HCT116 (cell line): ENCODE results near the gene KCNJ4. TPM values are rescaled to one million over a fixed set of nuclear protein-coding genes. Genes with fewer than 3 reads are reported as not detected.

Source experiments
- ATAC-seq: fragments of 200-7000 bp; cut with Tn5 transposase; 2 replicates; pipeline ENCODE4 v1.9.1; 2020; ENCODE audit warnings: mild to moderate bottlenecking, moderate library complexity
- BruUV-seq: library from RNA; stranded (reverse); fragments of 400-500 nt; replicated peaks from 2 replicates; lab custom pipeline; 2021; lab: Mats Ljungman, UMichigan
- CTCF ChIA-PET: fragments of 300-600 bp; sonication (Branson Sonifier 250); formaldehyde crosslinking; loops from one replicate; lab custom pipeline; 2021; ENCODE audit warnings: antibody characterized with exemption; lab: Charles Lee
- POLR2A ChIA-PET: fragments of 300-600, 350-600 bp; sonication (Branson Sonifier 250); formaldehyde crosslinking; loops from one replicate; lab custom pipeline; 2021; ENCODE audit warnings: antibody characterized with exemption; lab: Charles Lee
- RAD21 ChIA-PET, 2 experiments: fragments of 300-600 bp; sonication (Branson Sonifier 250); formaldehyde crosslinking; loops; one replicate each; lab custom pipeline; 2023; ENCODE audit warnings: low total read pairs in 2 of 2; ENCODE audit not compliant: uncharacterized antibody in 2 of 2, unreplicated experiment in 2 of 2, low non-redundant PET in 1 of 2; lab: Charles Lee
- DNase-seq: peaks from one replicate; pipeline ENCODE4 v3.0.0-alpha.2; 2010; ENCODE audit warnings: low read depth, low spot score
- H2AFZ ChIP-seq: fragments of 200-600 bp; shearing (Covaris generic), sonication (generic); 2 replicates; pipeline ENCODE4 v1.6.1; 2017; ENCODE audit warnings: low read depth, mixed run types, mixed read lengths, antibody characterized with exemption, low read length; ENCODE audit not compliant: poor library complexity, severe bottlenecking
- H3K27ac ChIP-seq: 2 replicates; pipeline ENCODE4 v1.5.1; 2012; ENCODE audit warnings: low read depth, low read length
- H3K27me3 ChIP-seq: fragments of 200-600 bp; sonication (generic); 2 replicates; pipeline ENCODE4 v1.6.1; 2016; ENCODE audit warnings: mixed run types, low read length, mixed read lengths; ENCODE audit not compliant: insufficient read depth
- H3K36me3 ChIP-seq, 2 experiments: fragments of 200-500 bp in 1 of 2; fragments of 200-600 bp in 1 of 2; sonication (Bioruptor generic) in 1 of 2; sonication (generic) in 1 of 2; 2 replicates each; pipeline versions ENCODE4 v1.5.1 to v1.6.1; 2014 to 2016; ENCODE audit warnings: low read length in 2 of 2, inconsistent platforms in 1 of 2, mixed read lengths in 1 of 2, mixed run types in 1 of 2; ENCODE audit not compliant: insufficient read depth in 2 of 2, control insufficient read depth in 1 of 2
- H3K4me1 ChIP-seq, 2 experiments: fragments of 200-600 bp in 1 of 2; sonication (generic) in 1 of 2; 2 replicates each; pipeline versions ENCODE4 v1.5.1 to v1.6.1; 2012 to 2017; ENCODE audit warnings: low read length in 2 of 2, inconsistent platforms in 1 of 2, mild to moderate bottlenecking in 1 of 2, mixed read lengths in 1 of 2, mixed run types in 1 of 2, moderate library complexity in 1 of 2; ENCODE audit not compliant: insufficient read depth in 2 of 2, control insufficient read depth in 1 of 2
- H3K4me2 ChIP-seq: fragments of 200-600 bp; sonication (generic); 2 replicates; pipeline ENCODE4 v1.6.1; 2017; ENCODE audit warnings: mixed run types, low read length, mixed read lengths
- H3K4me3 ChIP-seq, 2 experiments: fragments of 200-600 bp in 1 of 2; sonication (generic) in 1 of 2; replicated peaks in 1 of 2; 2 replicates each; pipeline ENCODE4 v1.5.1; 2011 to 2016; ENCODE audit warnings: low read length in 2 of 2, control low read depth in 1 of 2, low read depth in 1 of 2, mild to moderate bottlenecking in 1 of 2, mixed read lengths in 1 of 2, mixed run types in 1 of 2
- H3K79me2 ChIP-seq: fragments of 200-600 bp; sonication (generic); 2 replicates; pipeline ENCODE4 v1.6.1; 2017; ENCODE audit warnings: mild to moderate bottlenecking, mixed run types, low read length, moderate library complexity, mixed read lengths; ENCODE audit not compliant: insufficient read depth
- H3K9ac ChIP-seq: fragments of 200-600 bp; sonication (generic); 2 replicates; pipeline ENCODE4 v1.6.1; 2016; ENCODE audit warnings: low read length, mixed read lengths
- H3K9me2 ChIP-seq: fragments of 200-600 bp; sonication (generic), shearing (Covaris generic); 2 replicates; pipeline ENCODE4 v1.6.1; 2017; ENCODE audit warnings: mixed run types, mild to moderate bottlenecking, moderate library complexity; ENCODE audit not compliant: insufficient read depth
- H3K9me3 ChIP-seq, 2 experiments: fragments of 200-500 bp in 1 of 2; fragments of 200-600 bp in 1 of 2; sonication (Bioruptor generic) in 1 of 2; sonication (generic) in 1 of 2; 2 replicates each; pipeline ENCODE4 v1.6.1; 2014 to 2017; ENCODE audit warnings: low read length in 2 of 2, mixed read lengths in 2 of 2, inconsistent platforms in 1 of 2, low read depth in 1 of 2, mild to moderate bottlenecking in 1 of 2, mixed run types in 1 of 2, moderate library complexity in 1 of 2; ENCODE audit not compliant: control insufficient read depth in 1 of 2, insufficient read depth in 1 of 2
- H4K20me1 ChIP-seq: fragments of 200-600 bp; sonication (generic), shearing (Covaris generic); 2 replicates; pipeline ENCODE4 v1.6.1; 2017; ENCODE audit warnings: mixed run types, mild to moderate bottlenecking, moderate library complexity; ENCODE audit not compliant: insufficient read depth
- CEBPB ChIP-seq: IDR thresholded peaks from 2 replicates; pipeline ENCODE4 v1.6.1; 2012; ENCODE audit warnings: low read depth
- EGR1 ChIP-seq: IDR thresholded peaks from 2 replicates; pipeline ENCODE4 v1.6.1; 2012; ENCODE audit warnings: low read depth
- ELF1 ChIP-seq: IDR thresholded peaks from 2 replicates; pipeline ENCODE4 v1.6.1; 2012; ENCODE audit warnings: low read depth, borderline replicate concordance
- EZH2 ChIP-seq: fragments of 200-600 bp; sonication (generic); IDR thresholded peaks from 2 replicates; pipeline ENCODE4 v1.6.1; 2017; ENCODE audit warnings: antibody characterized with exemption, mixed run types
- FOSL1 ChIP-seq: IDR thresholded peaks from 2 replicates; pipeline ENCODE4 v1.6.1; 2012; ENCODE audit warnings: low read depth
- SIN3A ChIP-seq: IDR thresholded peaks from 2 replicates; pipeline ENCODE4 v1.6.1; 2012; ENCODE audit warnings: low read depth
- SP1 ChIP-seq: IDR thresholded peaks from 2 replicates; pipeline ENCODE4 v1.6.1; 2012; ENCODE audit warnings: low read depth
- SRF ChIP-seq: IDR thresholded peaks from 2 replicates; pipeline ENCODE4 v1.6.1; 2012; ENCODE audit warnings: low read depth
- TCF7L2 ChIP-seq: IDR thresholded peaks from 2 replicates; pipeline ENCODE4 v1.7.0; 2011; ENCODE audit warnings: borderline replicate concordance, inconsistent platforms; ENCODE audit not compliant: insufficient read depth, insufficient read length; ENCODE audit errors: extremely low read depth
- intact Hi-C: fragments of 100-400 bp; cut with micrococcal nuclease; formaldehyde crosslinking; loops from 2 replicates; pipeline ENCODE4 v1.10.0; 2022
- total RNA-seq: library from RNA; stranded (reverse); gene quantifications from one replicate; pipeline ENCODE4 v1.2.1, GENCODE V29; 2021; ENCODE audit not compliant: unreplicated experiment
- TF ChIP-seq, protein P1 (sequence below): IDR thresholded peaks from 2 replicates; pipeline ENCODE4 v1.6.1; 2011; ENCODE audit warnings: mild to moderate bottlenecking, low read length, moderate library complexity; ENCODE audit not compliant: insufficient replicate concordance; ENCODE audit errors: extremely low read depth

Gene KCNJ4
- total RNA-seq, 1 experiment from 2014 or later, result not detected

DNA sequence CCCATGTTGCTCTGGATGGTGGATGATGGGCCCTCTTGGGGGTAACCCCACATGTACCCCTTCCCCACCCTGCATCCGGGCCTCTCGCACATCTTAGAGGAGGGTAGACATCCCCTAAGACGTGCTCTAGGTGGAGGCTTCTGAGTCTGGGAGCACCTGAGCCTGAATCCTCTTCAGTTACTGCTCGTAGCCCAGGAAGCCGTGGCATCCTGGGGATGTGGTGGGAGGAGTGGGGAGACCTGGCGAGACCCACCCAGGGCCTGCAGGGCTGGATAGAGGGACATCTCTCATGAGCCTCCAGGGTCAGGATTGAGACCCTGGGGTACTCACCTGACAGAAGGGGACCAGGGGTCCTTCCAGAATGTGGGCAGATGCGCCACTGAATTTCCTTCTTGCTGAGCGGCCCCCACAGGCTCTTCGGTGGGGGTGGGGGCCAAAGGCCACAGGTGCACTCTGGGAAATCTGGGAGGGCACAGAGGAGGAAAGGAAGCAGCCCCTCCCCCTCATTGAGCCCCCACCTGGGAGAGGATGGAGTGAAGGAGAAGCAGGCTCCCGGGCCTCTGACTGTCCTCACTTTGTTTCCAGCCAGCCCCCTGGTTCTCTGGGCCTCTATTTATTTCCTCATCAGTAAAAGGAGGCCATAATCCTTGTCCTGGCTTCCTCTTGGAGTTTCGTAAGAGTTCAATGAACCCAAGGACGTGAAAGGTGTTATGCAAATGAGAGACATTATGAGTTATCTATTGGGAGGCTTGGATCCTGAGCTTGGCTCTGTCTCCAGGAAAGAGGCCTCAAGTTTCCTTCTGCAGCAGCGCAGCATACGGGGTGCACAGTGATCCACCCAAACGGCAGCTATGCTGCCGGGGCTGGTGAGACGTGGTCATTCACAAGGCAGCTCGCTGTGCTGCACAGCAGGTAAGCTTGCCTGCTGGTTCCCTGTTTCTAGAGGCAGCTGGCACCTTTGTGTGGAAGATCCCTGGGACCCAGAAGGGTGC lies 31.2 kb downstream of the KCNJ4 start:
- POLR2A ChIA-PET, result no interaction called here
- H3K79me2 ChIP-seq, result no peaks in the 10 kb centered on the region
- CTCF ChIA-PET, result interaction anchor here (1.9 kb wide), 1 partner anchor 11 kb away, joined by 5 read pairs; no protein-coding TSS in a partner anchor
- no peaks in the 10 kb centered on the region for H3K9me2 ChIP-seq
- no peak overlapping the region for H3K4me2 ChIP-seq
- H3K9ac ChIP-seq, result no peak overlapping the region
- H3K4me3 ChIP-seq, result no peak overlapping the region
- H3K9me3 ChIP-seq, result no peaks in the 10 kb centered on the region
- no peak overlapping the region for H2AFZ ChIP-seq
- H4K20me1 ChIP-seq, result no peaks in the 10 kb centered on the region
- BruUV-seq, result no TSS peak
- peaks cover 8 to 31% of the 10 kb centered on the region in 2 experiments for H3K4me1 ChIP-seq
- RAD21 ChIA-PET, result interaction anchor here in 1 of 2 experiments (0.5 kb wide), 1 partner anchor 68 kb away, joined by 3 read pairs; no protein-coding TSS in a partner anchor
- no peaks in the 10 kb centered on the region for H3K36me3 ChIP-seq
- ATAC-seq, result no peak
- no peak overlapping the region; the same call in 1 of the 2 replicates for H3K27ac ChIP-seq
- no peak for TF ChIP-seq SP1
- no peak for TF ChIP-seq EZH2
- no peak for TF ChIP-seq FOSL1
- TF ChIP-seq CEBPB, result no peak
- no peak for TF ChIP-seq TCF7L2
- no peak for TF ChIP-seq EGR1
- TF ChIP-seq SRF, result no peak
- TF ChIP-seq, protein P1, sequence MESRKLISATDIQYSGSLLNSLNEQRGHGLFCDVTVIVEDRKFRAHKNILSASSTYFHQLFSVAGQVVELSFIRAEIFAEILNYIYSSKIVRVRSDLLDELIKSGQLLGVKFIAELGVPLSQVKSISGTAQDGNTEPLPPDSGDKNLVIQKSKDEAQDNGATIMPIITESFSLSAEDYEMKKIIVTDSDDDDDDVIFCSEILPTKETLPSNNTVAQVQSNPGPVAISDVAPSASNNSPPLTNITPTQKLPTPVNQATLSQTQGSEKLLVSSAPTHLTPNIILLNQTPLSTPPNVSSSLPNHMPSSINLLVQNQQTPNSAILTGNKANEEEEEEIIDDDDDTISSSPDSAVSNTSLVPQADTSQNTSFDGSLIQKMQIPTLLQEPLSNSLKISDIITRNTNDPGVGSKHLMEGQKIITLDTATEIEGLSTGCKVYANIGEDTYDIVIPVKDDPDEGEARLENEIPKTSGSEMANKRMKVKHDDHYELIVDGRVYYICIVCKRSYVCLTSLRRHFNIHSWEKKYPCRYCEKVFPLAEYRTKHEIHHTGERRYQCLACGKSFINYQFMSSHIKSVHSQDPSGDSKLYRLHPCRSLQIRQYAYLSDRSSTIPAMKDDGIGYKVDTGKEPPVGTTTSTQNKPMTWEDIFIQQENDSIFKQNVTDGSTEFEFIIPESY, result no peak
- TF ChIP-seq SIN3A, result no peak
- TF ChIP-seq ELF1, result no peak
- DNase-seq, result no peak
- intact Hi-C loops, result no loop called here
- H3K27me3 ChIP-seq, result no peaks in the 10 kb centered on the region
